Measurements from ENCODE around the gene APAF1.
"Not testable (repeated sequence)": the region's sequence is repeated elsewhere in the genome, so short reads cannot be mapped to it uniquely, and the experiment has no call there.

APAF1 gene, protein sequence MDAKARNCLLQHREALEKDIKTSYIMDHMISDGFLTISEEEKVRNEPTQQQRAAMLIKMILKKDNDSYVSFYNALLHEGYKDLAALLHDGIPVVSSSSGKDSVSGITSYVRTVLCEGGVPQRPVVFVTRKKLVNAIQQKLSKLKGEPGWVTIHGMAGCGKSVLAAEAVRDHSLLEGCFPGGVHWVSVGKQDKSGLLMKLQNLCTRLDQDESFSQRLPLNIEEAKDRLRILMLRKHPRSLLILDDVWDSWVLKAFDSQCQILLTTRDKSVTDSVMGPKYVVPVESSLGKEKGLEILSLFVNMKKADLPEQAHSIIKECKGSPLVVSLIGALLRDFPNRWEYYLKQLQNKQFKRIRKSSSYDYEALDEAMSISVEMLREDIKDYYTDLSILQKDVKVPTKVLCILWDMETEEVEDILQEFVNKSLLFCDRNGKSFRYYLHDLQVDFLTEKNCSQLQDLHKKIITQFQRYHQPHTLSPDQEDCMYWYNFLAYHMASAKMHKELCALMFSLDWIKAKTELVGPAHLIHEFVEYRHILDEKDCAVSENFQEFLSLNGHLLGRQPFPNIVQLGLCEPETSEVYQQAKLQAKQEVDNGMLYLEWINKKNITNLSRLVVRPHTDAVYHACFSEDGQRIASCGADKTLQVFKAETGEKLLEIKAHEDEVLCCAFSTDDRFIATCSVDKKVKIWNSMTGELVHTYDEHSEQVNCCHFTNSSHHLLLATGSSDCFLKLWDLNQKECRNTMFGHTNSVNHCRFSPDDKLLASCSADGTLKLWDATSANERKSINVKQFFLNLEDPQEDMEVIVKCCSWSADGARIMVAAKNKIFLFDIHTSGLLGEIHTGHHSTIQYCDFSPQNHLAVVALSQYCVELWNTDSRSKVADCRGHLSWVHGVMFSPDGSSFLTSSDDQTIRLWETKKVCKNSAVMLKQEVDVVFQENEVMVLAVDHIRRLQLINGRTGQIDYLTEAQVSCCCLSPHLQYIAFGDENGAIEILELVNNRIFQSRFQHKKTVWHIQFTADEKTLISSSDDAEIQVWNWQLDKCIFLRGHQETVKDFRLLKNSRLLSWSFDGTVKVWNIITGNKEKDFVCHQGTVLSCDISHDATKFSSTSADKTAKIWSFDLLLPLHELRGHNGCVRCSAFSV (N-terminal part only)

DNA sequence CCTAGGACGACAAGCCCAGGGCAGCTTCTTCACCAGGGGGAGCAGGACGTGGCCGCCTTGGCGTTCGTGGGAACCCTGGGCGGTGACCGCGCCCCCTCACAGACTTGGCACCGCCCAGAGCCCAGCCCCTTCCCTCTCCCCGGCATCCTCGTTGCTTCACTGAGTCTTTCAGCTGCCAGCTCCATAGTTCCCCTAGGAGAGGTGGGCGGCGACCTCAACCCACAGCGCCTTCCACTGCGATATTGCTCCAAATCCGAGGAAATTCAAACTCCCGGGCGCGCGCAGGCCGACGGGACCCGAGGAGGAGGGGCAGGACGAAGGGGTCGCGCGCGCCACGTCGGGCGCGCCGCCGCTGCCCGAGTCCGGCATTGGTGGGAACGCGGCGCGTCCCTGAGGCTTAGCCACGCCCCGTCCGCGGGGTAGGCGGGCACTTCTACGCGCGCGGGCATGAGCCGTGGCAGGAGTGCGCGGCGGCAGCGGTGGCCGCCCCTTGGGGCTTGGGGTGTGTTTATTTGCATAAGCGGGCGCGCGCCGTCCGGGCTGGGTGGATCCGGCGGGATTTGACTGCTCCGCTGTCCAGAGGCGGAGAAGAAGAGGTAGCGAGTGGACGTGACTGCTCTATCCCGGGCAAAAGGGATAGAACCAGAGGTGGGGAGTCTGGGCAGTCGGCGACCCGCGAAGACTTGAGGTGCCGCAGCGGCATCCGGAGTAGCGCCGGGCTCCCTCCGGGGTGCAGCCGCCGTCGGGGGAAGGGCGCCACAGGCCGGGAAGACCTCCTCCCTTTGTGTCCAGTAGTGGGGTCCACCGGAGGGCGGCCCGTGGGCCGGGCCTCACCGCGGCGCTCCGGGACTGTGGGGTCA is at the start of gene APAF1, which contains the start of gene IKBIP:
TSS of gene APAF1 (plus strand) at position 579 of the 860 bp plus-strand sequence. CDS start 3,070 bp downstream, outside the sequence.
TSS of gene IKBIP (minus strand) at position 77 of the 860 bp plus-strand sequence. CDS start 87 bp downstream, outside the sequence.
- DNase-seq, result peak; percentile 93

- DNase-seq, result not testable (repeated sequence)
Measured at GRCh38 chr12:98597313-98597712, 47.8 kb upstream of the APAF1 start.

DNA sequence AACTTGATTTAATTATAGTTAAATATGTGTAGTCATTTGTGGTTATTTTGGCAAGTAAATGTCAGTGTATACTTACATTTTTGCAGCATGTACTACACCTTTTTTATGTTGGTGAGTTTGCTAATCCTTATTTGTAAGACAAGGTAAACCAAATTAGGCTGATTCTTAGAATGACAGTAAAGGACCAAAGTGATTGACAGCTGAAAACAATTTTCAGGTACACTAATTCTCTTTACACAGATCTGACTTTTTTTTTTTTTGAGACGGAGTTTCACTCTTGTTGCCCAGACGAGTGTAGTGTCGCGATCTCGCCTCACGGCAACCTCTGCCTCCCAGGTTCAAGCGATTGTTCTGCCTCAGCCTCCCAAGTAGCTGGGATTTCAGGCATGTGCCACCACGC is 43.2 kb upstream of the APAF1 start:
- DNase-seq, result no peak

DNA sequence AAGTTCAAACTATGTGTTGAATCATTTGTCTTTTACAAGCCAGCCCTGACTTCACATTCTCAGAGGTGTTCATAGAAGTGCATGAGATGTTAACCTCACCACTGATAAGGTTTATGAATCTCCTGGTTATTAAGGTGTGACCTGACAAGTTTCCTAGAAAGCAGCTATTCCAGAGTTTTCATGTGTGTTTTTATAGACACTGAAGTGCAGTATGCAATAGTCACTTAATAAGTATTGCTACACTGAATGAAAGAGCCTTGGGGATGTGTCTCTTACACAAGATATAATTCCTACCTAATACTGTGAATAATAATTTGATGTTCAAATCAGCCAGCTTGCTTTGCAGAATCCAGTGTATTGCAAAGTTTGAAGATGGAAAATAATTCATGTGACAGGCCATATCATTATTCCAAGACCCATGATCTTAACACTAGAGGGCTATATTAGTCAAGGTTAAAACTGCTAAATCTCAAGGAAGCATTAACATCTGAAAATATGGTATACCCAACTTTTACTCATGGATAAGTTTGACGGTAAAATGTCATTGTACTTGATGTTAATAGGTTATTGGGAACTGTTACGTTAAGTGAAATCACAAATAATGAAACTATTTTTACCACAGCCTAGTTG is 38.6 kb upstream of the APAF1 start:
- no peak for DNase-seq

GRCh38 chr12:98610596-98610995 is 34.5 kb upstream of the APAF1 start:
- no peak for DNase-seq

GRCh38 chr12:98612696-98613334 is 32.3 kb upstream of the APAF1 start:
- DNase-seq, result no peak

DNA sequence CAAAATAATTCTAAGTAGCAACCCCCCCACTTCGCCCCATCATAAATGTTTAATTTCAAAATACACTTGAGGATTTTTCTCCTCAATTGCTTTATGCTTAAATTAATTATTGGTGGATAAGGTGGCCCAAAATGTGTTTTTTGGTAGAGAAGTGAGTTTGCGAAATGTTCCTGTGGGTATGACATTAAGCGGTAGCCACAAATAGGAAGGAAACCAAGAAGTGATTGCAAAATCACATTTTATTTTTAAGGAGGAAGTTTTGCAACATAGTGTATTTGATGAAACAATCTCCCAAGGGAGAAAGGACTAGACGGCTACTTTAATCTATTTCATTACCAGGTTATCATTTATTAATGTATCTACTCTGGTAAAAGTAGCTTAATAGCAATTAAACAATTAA is 26.1 kb upstream of the APAF1 start:
- no peak for DNase-seq

DNA sequence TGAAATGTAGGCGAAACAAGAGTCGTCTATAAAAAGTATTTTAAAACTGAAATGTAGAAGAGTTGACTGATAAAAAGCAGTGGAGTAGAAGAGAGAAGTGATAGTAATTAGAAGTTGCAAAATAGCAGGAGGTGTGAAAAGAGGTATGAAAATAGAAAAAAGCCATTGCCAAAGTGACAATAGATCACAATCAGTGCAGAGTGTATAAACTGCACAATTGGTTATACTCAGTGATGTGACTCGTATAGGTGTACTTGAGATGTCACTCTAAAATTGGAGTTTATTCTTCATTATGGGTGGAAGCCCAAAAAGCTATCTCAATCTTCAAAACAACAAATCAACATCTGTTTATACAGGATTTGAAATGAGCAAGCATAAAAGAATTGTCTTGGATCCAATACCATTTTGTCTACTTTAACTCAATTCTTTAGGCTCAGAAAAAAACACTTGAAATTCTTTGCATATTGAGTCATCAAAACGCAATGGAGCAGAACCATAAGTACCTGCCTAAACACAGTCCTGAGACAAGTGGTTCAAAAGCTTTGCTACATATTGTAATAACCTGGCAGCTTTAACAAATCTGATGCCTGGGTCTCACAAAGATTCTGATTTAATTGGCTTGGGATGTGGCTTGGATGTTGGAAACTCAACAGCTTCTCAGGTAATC is 9.3 kb upstream of the APAF1 start:
- peak; percentile 53 for DNase-seq

- no peak for DNase-seq
Measured at GRCh38 chr12:98637068-98637467, 8.0 kb upstream of the APAF1 start.

DNA sequence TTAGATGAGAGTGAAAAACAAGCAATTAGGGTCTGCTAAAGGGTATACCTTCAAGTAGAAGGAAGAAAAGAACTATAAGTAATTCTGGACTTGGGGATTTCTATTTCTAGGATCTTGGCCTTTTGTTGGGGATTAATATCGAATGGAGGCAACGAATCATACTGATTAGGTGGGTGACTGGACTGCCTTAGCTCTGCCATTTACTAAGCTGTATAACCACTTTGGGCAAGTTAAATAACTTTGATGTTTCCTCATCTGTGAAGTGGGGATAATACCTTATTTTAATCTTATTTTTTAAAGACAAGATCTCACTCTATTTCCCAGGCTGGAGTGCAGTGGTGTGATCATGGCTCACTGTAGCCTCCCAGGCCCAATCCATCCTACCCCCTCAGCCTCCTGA is 7.1 kb upstream of the APAF1 start:
- DNase-seq, result no peak

DNA sequence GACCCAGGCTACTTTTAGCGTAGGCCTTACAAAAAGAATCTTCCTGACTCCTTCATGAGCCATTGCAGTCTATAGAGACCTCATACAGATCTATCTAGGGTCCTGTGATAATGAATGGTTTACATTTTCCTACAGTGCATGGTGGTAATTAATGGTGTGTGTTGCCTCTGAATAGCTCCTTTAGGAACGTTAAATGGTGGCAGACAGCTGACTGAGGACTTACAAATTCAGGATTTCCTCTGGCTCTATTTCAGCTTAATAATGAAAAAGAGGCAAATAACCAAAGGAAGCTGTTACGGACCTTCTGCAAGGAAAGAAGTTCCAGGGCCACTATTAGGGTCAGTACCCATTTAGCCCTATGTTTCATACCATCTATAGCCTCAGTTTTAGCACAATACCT is 5.6 kb upstream of the APAF1 start:
- DNase-seq, result no peak

DNA sequence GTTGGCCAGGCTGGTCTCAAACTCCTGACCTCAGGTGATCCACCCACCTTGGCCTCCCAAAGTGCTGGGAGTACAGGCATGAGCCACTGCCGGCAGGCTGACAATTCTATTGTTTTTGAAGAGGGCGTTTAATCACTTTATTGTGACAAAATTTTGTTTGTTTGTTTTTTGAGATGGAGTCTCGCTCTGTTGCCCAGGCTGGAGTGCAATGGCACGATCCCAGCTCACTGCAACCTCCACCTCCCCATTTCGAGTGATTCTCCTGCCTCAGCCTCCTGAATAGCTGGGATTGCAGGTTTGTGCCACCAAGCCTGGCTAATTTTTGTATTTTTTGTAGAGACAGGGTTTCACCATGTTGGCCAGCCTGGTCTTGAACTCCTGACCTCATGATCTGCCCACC is 2.3 kb upstream of the APAF1 start:
- DNase-seq, result not testable (repeated sequence)

- no peak for DNase-seq
Measured at GRCh38 chr12:98644433-98644711, 718 bp upstream of the APAF1 start.

GRCh38 chr12:98645572-98646067 is 530 bp downstream of the APAF1 start:
- DNase-seq, result no peak

- DNase-seq, result no peak
Measured at GRCh38 chr12:98646294-98647090, 1.4 kb downstream of the APAF1 start.

DNA sequence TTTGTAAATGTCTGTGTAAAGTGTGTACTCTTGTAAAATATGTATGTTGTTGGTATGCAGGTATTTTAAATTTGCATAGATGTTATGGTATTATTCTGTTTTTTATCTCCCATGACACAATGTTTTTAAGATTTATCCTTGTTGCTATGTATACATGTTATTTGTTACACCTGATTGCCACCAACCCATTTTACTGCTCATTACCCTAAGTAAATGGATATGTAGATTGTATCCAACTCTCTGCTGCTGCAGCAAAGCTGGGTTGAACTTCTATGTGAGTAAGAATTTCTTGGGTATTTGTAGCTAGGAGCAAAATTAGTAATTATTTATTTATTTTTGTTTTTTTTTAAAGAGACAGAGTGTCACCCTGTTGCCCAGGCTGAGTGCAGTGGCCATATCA is 6.2 kb downstream of the APAF1 start:
- no peak for DNase-seq

- peak; percentile 26 for DNase-seq
Measured at GRCh38 chr12:98653866-98654493, 8.9 kb downstream of the APAF1 start.

GRCh38 chr12:98656289-98657101 is 11.4 kb downstream of the APAF1 start:
- no peak for DNase-seq
